Suprapubic skin (tissue), 4 donors: ENCODE measurements around the gene IRF2BPL. TPM values are rescaled to one million over a fixed set of nuclear protein-coding genes. Genes with fewer than 3 reads are reported as not detected.

Experiments used
- DNase-seq, 2 donors: peaks; one replicate each; pipeline ENCODE4 v3.0.0-alpha.2; 2019; ENCODE audit warnings: low spot score in 2 of 2
- H3K27ac ChIP-seq: fragments of 200-600 bp; sonication (generic); one replicate; pipeline ENCODE4 v1.5.1; 2019
- H3K27me3 ChIP-seq: fragments of 200-600 bp; sonication (generic); one replicate; pipeline ENCODE4 v1.5.1; 2019
- H3K36me3 ChIP-seq: fragments of 200-600 bp; sonication (generic); one replicate; pipeline ENCODE4 v1.5.1; 2019
- H3K4me1 ChIP-seq: fragments of 200-600 bp; sonication (generic); one replicate; pipeline ENCODE4 v1.5.1; 2019
- H3K4me3 ChIP-seq: fragments of 200-600 bp; sonication (generic); one replicate; pipeline ENCODE4 v1.5.1; 2019; ENCODE audit warnings: mild to moderate bottlenecking
- H3K9me3 ChIP-seq: fragments of 200-600 bp; sonication (generic); one replicate; pipeline ENCODE4 v1.5.1; 2019
- CTCF ChIP-seq, 2 donors: fragments of 200-600 bp in 1 of 2; fragments of 450-650 bp in 1 of 2; sonication (generic) in 1 of 2; IDR thresholded peaks; one replicate each; pipeline ENCODE4 v1.5.1; 2016 to 2019; ENCODE audit warnings: antibody characterized with exemption in 2 of 2, mild to moderate bottlenecking in 1 of 2, moderate library complexity in 1 of 2
- EP300 ChIP-seq: sonication (generic); formaldehyde crosslinking; IDR thresholded peaks from one replicate; pipeline ENCODE4 v1.6.1; 2017; ENCODE audit warnings: antibody characterized with exemption
- POLR2A ChIP-seq, 2 donors: fragments of 450-650 bp; IDR thresholded peaks; one replicate each; pipeline ENCODE4 v1.6.1; 2017; ENCODE audit warnings: antibody characterized with exemption in 2 of 2, mild to moderate bottlenecking in 2 of 2, moderate library complexity in 2 of 2
- POLR2AphosphoS5 ChIP-seq, 3 donors: sonication (generic); formaldehyde crosslinking; IDR thresholded peaks; one replicate each; pipeline ENCODE4 v1.6.1; 2017; ENCODE audit warnings: antibody characterized with exemption in 3 of 3
- WGBS: methylation state at CpG from one replicate; pipeline ENCODE4 v1.1.5; 2018; 5-methylcytosine and 5-hydroxymethylcytosine counted together
- total RNA-seq, 4 donors: library from RNA; depleted of rRNA; stranded (reverse); fragments of >200 nt; gene quantifications; one replicate each; pipeline ENCODE4 v1.1.0, GENCODE V29; 2016

Gene IRF2BPL
- total RNA-seq, 4 donors from 2014 or later = 44.7 to 72.7 (median 65.6) TPM

GRCh38 chr14:77040741-77041653, 12.5 kb upstream of the IRF2BPL start:
- TF ChIP-seq POLR2AphosphoS5 (IDR thresholded peaks at IDR 0.05) = no peak
- no peak for TF ChIP-seq EP300
- no peak for TF ChIP-seq POLR2A (IDR thresholded peaks at IDR 0.05)
- TF ChIP-seq CTCF (IDR thresholded peaks at IDR 0.05) = no peak
- DNase-seq = no peak
- Histone ChIP-seq H3K27me3 (no peaks in the 10 kb centered on the region), H3K36me3 (no peaks in the 10 kb centered on the region), H3K9me3 (no peaks in the 10 kb centered on the region), H3K27ac (peak overlapping the region; percentile 96), H3K4me1 (peaks cover 100% of the 10 kb centered on the region), H3K4me3 (peak overlapping the region; percentile 42)
- 14% methylated on average over 23 of the region's 23 CpGs for WGBS

- 0% methylated on average over 25 of the region's 26 CpGs for WGBS
- Histone ChIP-seq H3K9me3 (no peaks in the 10 kb centered on the region), H3K4me3 (peak overlapping the region; percentile 42), H3K27ac (peak overlapping the region; percentile 96), H3K4me1 (peaks cover 98% of the 10 kb centered on the region), H3K36me3 (no peaks in the 10 kb centered on the region), H3K27me3 (no peaks in the 10 kb centered on the region)
- TF ChIP-seq POLR2AphosphoS5 (IDR thresholded peaks at IDR 0.05) (peak in 2 of 3 donors; percentile 51 to 95), POLR2A (IDR thresholded peaks at IDR 0.05) (no peak)
- DNase-seq = peak; percentile 100
Measured at GRCh38 chr14:77040059-77040740, 11.7 kb upstream of the IRF2BPL start.

- peaks cover 98% of the 10 kb centered on the region for H3K4me1 ChIP-seq
- H3K27ac ChIP-seq = peak overlapping the region; percentile 96
- H3K36me3 ChIP-seq = no peaks in the 10 kb centered on the region
- no peak for DNase-seq
- no peak for TF ChIP-seq POLR2AphosphoS5 (IDR thresholded peaks at IDR 0.05)
- no peak for TF ChIP-seq CTCF (IDR thresholded peaks at IDR 0.05)
- TF ChIP-seq EP300 = no peak
- TF ChIP-seq POLR2A (IDR thresholded peaks at IDR 0.05) = no peak
- H3K27me3 ChIP-seq = no peaks in the 10 kb centered on the region
- WGBS = 7% methylated on average over 10 of the region's 10 CpGs
- no peaks in the 10 kb centered on the region for H3K9me3 ChIP-seq
- H3K4me3 ChIP-seq = peak overlapping the region; percentile 42
Measured at GRCh38 chr14:77039285-77040058, 11.0 kb upstream of the IRF2BPL start.

GRCh38 chr14:77037938-77038568, 9.5 kb upstream of the IRF2BPL start:
- no peaks in the 10 kb centered on the region for H3K9me3 ChIP-seq
- DNase-seq = no peak
- 21% methylated on average over 21 of the region's 21 CpGs for WGBS

More at GRCh38 chr14:77037938-77038568, 9.5 kb upstream of the IRF2BPL start:
- no peak overlapping the region for H3K4me3 ChIP-seq
- H3K4me1 ChIP-seq = peaks cover 96% of the 10 kb centered on the region
- no peaks in the 10 kb centered on the region for H3K27me3 ChIP-seq
- H3K27ac ChIP-seq = peak overlapping the region; percentile 96
- TF ChIP-seq EP300 (no peak), POLR2A (IDR thresholded peaks at IDR 0.05) (no peak), CTCF (IDR thresholded peaks at IDR 0.05) (no peak), POLR2AphosphoS5 (IDR thresholded peaks at IDR 0.05) (no peak)
- H3K36me3 ChIP-seq = no peaks in the 10 kb centered on the region
